Mucosa of descending colon (tissue), 3 donors: ENCODE results near the gene TEAD1. TPM values are rescaled to one million over a fixed set of nuclear protein-coding genes. Genes with fewer than 3 reads are reported as not detected.

Experiments
- ATAC-seq: fragments of 200-7000 bp; cut with Tn5 transposase; one replicate; pipeline ENCODE4 v1.9.1; 2020; ENCODE audit warnings: mild to moderate bottlenecking, moderate library complexity
- DNase-seq, 3 donors: peaks; one replicate each; pipeline ENCODE4 v3.0.0-alpha.2; 2020
- H3K36me3 ChIP-seq: fragments of 200-600 bp; one replicate; pipeline ENCODE4 v1.8.0; 2021; ENCODE audit warnings: low read depth, mild to moderate bottlenecking
- H3K4me1 ChIP-seq: fragments of 200-600 bp; one replicate; pipeline ENCODE4 v1.8.0; 2021; ENCODE audit warnings: low read depth, mild to moderate bottlenecking
- H3K4me3 ChIP-seq: fragments of 200-600 bp; one replicate; pipeline ENCODE4 v1.8.0; 2021; ENCODE audit warnings: mild to moderate bottlenecking
- H3K9me3 ChIP-seq: fragments of 200-600 bp; one replicate; pipeline ENCODE4 v1.8.0; 2021; ENCODE audit warnings: mild to moderate bottlenecking
- CTCF ChIP-seq: fragments of 200-600 bp; IDR thresholded peaks from one replicate; pipeline ENCODE4 v1.8.0; 2022; ENCODE audit warnings: antibody characterized with exemption, mild to moderate bottlenecking
- intact Hi-C, 2 donors: fragments of 100-400 bp; cut with DNase I in 1 of 2; cut with micrococcal nuclease in 1 of 2; formaldehyde crosslinking; loops; one replicate each; pipeline versions ENCODE4 v1.11.0 to v1.11.1; 2022; cut with DNase I, micrococcal nuclease
- total RNA-seq, 3 donors: library from RNA; stranded (reverse); fragmentation: NEBNext Ultra II Directional in 2 of 3; extraction: Animal tissue kit (Norgen Biotek cat#: 25700) in 2 of 3; gene quantifications; one replicate each; pipeline versions ENCODE4 v1.2.1 to v1.2.4, GENCODE V29; 2021 to 2023
- donor health status: DM: no; HTN: no; CAD: no; lungs with moderate emphysema.
- donor health status: DM: no; HTN: no; CAD: no.
- donor health status: DM: no; HTN: yes; CAD: no.

The TEAD1 gene
- total RNA-seq, 3 donors from 2014 or later = 33.2 to 196 (median 41.1) TPM

- no peaks in the 10 kb centered on the region for H3K4me1 ChIP-seq
- H3K9me3 ChIP-seq = no peaks in the 10 kb centered on the region
- H3K4me3 ChIP-seq = no peak overlapping the region
- TF ChIP-seq CTCF = no peak
- ATAC-seq (no peak), DNase-seq (no peak)
- intact Hi-C loops = no loop called here
- H3K36me3 ChIP-seq = no peaks in the 10 kb centered on the region
Observed at GRCh38 chr11:12629601-12630313, 44.5 kb upstream of the TEAD1 start.

- ATAC-seq (no peak), DNase-seq (no peak)
- H3K4me1 ChIP-seq = no peaks in the 10 kb centered on the region
- H3K36me3 ChIP-seq = no peaks in the 10 kb centered on the region
- intact Hi-C loops = no loop called here
- H3K9me3 ChIP-seq = no peaks in the 10 kb centered on the region
- H3K4me3 ChIP-seq = no peak overlapping the region
- no peak for TF ChIP-seq CTCF
Observed at GRCh38 chr11:12631651-12632050, 42.6 kb upstream of the TEAD1 start.

DNA sequence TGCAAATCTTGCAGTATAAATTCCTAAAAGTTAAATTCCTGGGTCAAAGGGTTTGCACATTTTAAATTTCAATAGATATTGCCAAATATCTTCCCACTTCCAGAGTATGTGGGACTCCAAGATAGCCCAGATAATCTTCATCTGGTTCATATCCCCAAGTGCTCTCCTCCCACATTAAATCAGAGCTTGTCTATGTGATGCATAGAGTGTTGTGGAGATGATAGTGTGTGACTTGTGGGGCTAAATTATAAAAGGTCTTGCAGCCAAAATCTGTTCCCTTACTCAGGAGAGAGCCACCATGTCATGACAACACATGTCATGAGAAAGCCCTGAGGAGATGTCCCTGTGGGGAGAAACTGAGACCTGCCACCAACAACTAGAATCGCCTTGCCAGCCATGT lies 39.9 kb upstream of the TEAD1 start:
- no peaks in the 10 kb centered on the region for H3K4me1 ChIP-seq
- ATAC-seq (no peak), DNase-seq (no peak)
- intact Hi-C loops = no loop called here
- no peak for TF ChIP-seq CTCF
- H3K9me3 ChIP-seq = no peaks in the 10 kb centered on the region
- no peaks in the 10 kb centered on the region for H3K36me3 ChIP-seq
- no peak overlapping the region for H3K4me3 ChIP-seq

GRCh38 chr11:12636871-12637410 lies 37.3 kb upstream of the TEAD1 start:
- H3K4me1 ChIP-seq = no peaks in the 10 kb centered on the region
- H3K9me3 ChIP-seq = no peaks in the 10 kb centered on the region
- no peak for DNase-seq
- ATAC-seq = no peak
- H3K36me3 ChIP-seq = no peaks in the 10 kb centered on the region
- intact Hi-C loops = no loop called here
- no peak overlapping the region for H3K4me3 ChIP-seq
- TF ChIP-seq CTCF = no peak

- H3K9me3 ChIP-seq = no peaks in the 10 kb centered on the region
- no peak for TF ChIP-seq CTCF
- no peaks in the 10 kb centered on the region for H3K4me1 ChIP-seq
- no peaks in the 10 kb centered on the region for H3K36me3 ChIP-seq
- H3K4me3 ChIP-seq = no peak overlapping the region
- ATAC-seq (no peak), DNase-seq (no peak)
- intact Hi-C loops = no loop called here
Observed at GRCh38 chr11:12639388-12639787, 34.8 kb upstream of the TEAD1 start.
